GM12878 (cell line): ENCODE measurements around the gene LRIT1.

Experiments used
- EP300 ChIP-seq, 2 experiments: fragments of 150-350 bp in 1 of 2; IDR thresholded peaks; 2 replicates each; pipeline ENCODE4 v1.6.1; 2011 to 2012; ENCODE audit warnings: low read depth in 2 of 2, low read length in 2 of 2, borderline replicate concordance in 1 of 2, improper control_type of control experiment in 1 of 2, inconsistent platforms in 1 of 2; ENCODE audit not compliant: control insufficient read depth in 1 of 2
- MXI1 ChIP-seq: fragments of 150-350 bp; IDR thresholded peaks from 2 replicates; pipeline ENCODE4 v1.6.1; 2011; ENCODE audit warnings: low read depth, mild to moderate bottlenecking, inconsistent platforms, low read length, improper control_type of control experiment
- POLR2A ChIP-seq: IDR thresholded peaks from 2 replicates; pipeline ENCODE4 v1.6.1; 2011; ENCODE audit warnings: low read depth, mild to moderate bottlenecking, low read length
- SIN3A ChIP-seq: IDR thresholded peaks from 2 replicates; pipeline ENCODE4 v1.6.1; 2012; ENCODE audit warnings: low read depth, low read length, improper control_type of control experiment

- TF ChIP-seq MXI1 (no peak), POLR2A (no peak), SIN3A (no peak), EP300 (IDR thresholded peaks at IDR 0.05; ENCODE audit: borderline replicate concordance in 1 of 2, control insufficient read depth in 1 of 2, low read depth in 2 of 2, low read length in 2 of 2) (no peak)
These were observed 7.4 kb upstream of the LRIT1 start for GRCh38 chr10:84248794-84249193.
